Fibroblast of lung (primary cell): ENCODE results near the gene STARD13.

Experiments
- CTCF ChIP-seq, 2 donors: IDR thresholded peaks in 1 of 2; conservative IDR thresholded peaks in 1 of 2; 1 replicate in 1 of 2; 2 replicates in 1 of 2; pipeline ENCODE4 v1.5.1; 2011 to 2012; ENCODE audit warnings: low read length in 2 of 2, control low read depth in 1 of 2, inconsistent platforms in 1 of 2, low read depth in 1 of 2, mild to moderate bottlenecking in 1 of 2
- EZH2 ChIP-seq: IDR thresholded peaks from 2 replicates; pipeline ENCODE4 v1.5.1; 2012; ENCODE audit warnings: low read length, control low read depth, mild to moderate bottlenecking; ENCODE audit errors: missing control alignments

GRCh38 chr13:33257841-33258807, 27.4 kb downstream of the STARD13 start:
- TF ChIP-seq CTCF (conservative IDR thresholded peaks at IDR 0.05 in 1 of 2, IDR thresholded peaks at IDR 0.05 in 1 of 2; ENCODE audit: low read depth in 1 of 2, low read length in 2 of 2) (no peak), EZH2 (no peak)
